HepG2 (cell line): ENCODE measurements around the gene NDUFB3. TPM values are rescaled to one million over a fixed set of nuclear protein-coding genes. Genes with fewer than 3 reads are reported as not detected.

ENCODE experiments used
- JUNB ChIP-seq: sonication (generic); formaldehyde crosslinking; IDR thresholded peaks from 2 replicates; pipeline ENCODE4 v1.8.0; 2022; ENCODE audit warnings: missing genetic modification reagents, mild to moderate bottlenecking, borderline replicate concordance
- ZNF646 ChIP-seq: sonication (generic); formaldehyde crosslinking; IDR thresholded peaks from 2 replicates; pipeline ENCODE4 v1.9.0; 2021; ENCODE audit warnings: mild to moderate bottlenecking, missing genetic modification reagents
- polyA plus RNA-seq, 8 experiments: library from polyadenylated mRNA; depleted of rRNA in 3 of 8; stranded (reverse) in 7 of 8; unstranded in 1 of 8; fragments of >200 nt; fragmentation: Illumina TruSeq in 4 of 8; extraction: Trizol in 4 of 8; gene quantifications; 2 replicates each; pipeline versions ENCODE4 v1.2.1 to v1.2.3, GENCODE V29; 2011 to 2016; ENCODE audit warnings: low read depth in 4 of 8, missing spikeins in 1 of 8, mixed read lengths in 1 of 8; ENCODE audit not compliant: insufficient read depth in 1 of 8
- total RNA-seq, 5 experiments: library from RNA; depleted of rRNA; stranded (reverse); fragments of >200 nt; fragmentation: Illumina TruSeq; extraction: Trizol; gene quantifications; 2 replicates each; pipeline ENCODE4 v1.2.3, GENCODE V29; 2016; ENCODE audit warnings: low read depth in 1 of 5
- TF ChIP-seq, protein P1 (sequence below): sonication (generic); formaldehyde crosslinking; IDR thresholded peaks from 2 replicates; pipeline ENCODE4 v1.5.0; 2020; ENCODE audit warnings: missing genetic modification reagents

Gene NDUFB3
- total and polyA plus RNA-seq, 2 of the 13 experiments (the other 11 are each of a cell fraction or from before 2014, with no cell fraction given), result 50.7 to 159 TPM

DNA sequence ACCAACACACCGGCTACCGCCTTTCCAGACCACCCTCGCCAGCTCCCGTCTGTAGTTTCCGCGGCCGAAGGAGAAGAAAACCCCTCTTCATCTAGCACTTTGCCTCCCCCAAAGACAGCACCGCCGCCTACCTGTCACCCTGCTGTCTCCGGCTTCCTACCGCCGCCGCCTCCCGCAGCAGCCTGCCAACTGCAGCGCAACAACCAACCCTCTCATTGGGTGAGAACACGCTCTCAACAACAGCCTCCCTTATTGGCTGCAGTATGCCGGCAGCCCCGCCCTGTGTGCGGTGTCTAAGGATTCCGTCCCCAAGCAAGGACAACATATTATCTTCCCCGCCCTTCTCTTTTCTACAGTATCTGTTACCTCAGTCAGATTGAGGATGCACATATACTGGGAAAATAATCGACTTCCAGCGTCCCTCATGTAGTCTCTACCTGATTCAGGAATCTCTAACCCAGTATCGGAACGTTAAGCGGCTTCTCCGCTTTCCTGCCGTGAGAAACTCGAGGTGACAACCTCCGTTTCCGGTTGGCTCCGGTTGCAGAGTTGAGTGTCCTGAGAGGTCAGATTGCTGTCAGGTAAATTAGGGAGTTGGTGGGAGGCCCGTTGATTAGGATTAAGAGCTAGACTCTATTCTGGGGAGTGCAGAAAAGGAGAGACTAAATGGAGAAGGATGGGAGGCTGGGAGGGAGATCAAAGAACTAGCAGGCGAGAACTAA is at the start of gene NDUFB3, which contains the start of gene HYCC2 (continued):
- no peak for TF ChIP-seq ZNF646 (CRISPR knock-in tag)
- TF ChIP-seq JUNB, result peak; percentile 74; the same call in 1 of the 2 replicates
- TF ChIP-seq, protein P1, sequence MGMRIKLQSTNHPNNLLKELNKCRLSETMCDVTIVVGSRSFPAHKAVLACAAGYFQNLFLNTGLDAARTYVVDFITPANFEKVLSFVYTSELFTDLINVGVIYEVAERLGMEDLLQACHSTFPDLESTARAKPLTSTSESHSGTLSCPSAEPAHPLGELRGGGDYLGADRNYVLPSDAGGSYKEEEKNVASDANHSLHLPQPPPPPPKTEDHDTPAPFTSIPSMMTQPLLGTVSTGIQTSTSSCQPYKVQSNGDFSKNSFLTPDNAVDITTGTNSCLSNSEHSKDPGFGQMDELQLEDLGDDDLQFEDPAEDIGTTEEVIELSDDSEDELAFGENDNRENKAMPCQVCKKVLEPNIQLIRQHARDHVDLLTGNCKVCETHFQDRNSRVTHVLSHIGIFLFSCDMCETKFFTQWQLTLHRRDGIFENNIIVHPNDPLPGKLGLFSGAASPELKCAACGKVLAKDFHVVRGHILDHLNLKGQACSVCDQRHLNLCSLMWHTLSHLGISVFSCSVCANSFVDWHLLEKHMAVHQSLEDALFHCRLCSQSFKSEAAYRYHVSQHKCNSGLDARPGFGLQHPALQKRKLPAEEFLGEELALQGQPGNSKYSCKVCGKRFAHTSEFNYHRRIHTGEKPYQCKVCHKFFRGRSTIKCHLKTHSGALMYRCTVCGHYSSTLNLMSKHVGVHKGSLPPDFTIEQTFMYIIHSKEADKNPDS (CRISPR knock-in tag), result no peak; the same call in 1 of the 2 replicates
- TF ChIP-seq, all 625 proteins: peak for 400
